GM10248 (cell line): ENCODE data around the gene F5.
A peak's percentile ranks its signal among the peaks of the same experiment; 100 is the strongest.

Source experiments
- CTCF ChIA-PET: fragments of 300-600 bp; sonication (Branson Sonifier 250); formaldehyde crosslinking; extraction: SDS; loops from one replicate; lab custom pipeline; 2021; ENCODE audit warnings: antibody characterized with exemption; lab: Yijun Ruan, JAX
- POLR2A ChIA-PET: fragments of 350-650 bp; sonication (Branson Sonifier 250); formaldehyde crosslinking; extraction: SDS; loops from one replicate; lab custom pipeline; 2020; ENCODE audit warnings: antibody characterized with exemption; lab: Yijun Ruan, JAX
- DNase-seq: peaks from one replicate; pipeline ENCODE4 v3.0.0; 2012; ENCODE audit errors: extremely low spot score
- TF ChIP-seq, protein P1 (sequence below): IDR thresholded peaks from 2 replicates; pipeline ENCODE4 v1.5.1; 2012; ENCODE audit warnings: mild to moderate bottlenecking, low read depth; ENCODE audit errors: extremely low read depth, missing control alignments, control extremely low read depth

The F5 gene

DNA sequence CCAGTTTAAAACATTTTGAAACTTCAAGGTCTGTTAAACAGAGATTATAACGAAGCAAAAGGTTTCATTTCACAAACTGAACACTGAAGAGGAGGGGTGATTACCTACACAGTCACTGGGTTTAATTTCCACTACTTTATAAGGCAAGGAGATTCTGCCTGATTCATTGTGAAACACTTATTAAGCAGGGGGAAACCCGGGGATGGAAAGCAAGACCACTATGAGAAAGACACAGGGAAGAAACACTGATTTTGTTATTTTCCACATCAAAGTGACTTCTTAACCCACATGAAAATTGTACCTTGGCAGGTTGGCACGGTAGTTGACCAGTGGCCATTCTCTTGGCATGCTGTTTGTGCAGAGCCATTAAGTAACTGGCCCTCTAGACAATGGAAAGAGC, 8.1 kb upstream of the F5 start:
- TF ChIP-seq, protein P1, sequence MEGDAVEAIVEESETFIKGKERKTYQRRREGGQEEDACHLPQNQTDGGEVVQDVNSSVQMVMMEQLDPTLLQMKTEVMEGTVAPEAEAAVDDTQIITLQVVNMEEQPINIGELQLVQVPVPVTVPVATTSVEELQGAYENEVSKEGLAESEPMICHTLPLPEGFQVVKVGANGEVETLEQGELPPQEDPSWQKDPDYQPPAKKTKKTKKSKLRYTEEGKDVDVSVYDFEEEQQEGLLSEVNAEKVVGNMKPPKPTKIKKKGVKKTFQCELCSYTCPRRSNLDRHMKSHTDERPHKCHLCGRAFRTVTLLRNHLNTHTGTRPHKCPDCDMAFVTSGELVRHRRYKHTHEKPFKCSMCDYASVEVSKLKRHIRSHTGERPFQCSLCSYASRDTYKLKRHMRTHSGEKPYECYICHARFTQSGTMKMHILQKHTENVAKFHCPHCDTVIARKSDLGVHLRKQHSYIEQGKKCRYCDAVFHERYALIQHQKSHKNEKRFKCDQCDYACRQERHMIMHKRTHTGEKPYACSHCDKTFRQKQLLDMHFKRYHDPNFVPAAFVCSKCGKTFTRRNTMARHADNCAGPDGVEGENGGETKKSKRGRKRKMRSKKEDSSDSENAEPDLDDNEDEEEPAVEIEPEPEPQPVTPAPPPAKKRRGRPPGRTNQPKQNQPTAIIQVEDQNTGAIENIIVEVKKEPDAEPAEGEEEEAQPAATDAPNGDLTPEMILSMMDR = no peak
- ChIA-PET POLR2A (no interaction called here), CTCF (no interaction called here)
- DNase-seq = peak; percentile 22

DNA sequence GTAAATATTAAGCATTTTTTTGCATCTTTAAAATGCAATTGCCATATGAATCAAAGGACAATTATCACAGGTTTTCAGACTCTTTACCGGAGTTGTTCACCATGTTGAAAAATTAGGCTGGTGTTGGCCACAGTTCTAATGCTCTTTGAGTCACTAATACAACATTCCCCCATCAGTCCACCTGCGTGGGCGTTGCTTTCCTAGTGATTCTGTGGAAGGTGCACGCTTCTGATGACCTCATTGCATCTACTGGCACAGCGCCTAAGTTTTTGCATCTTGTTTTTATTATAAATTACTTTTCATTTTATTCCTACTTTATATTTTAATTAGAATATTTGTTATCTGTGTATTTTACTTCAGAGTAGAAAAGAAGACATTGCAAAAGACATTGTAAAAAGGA, 4.7 kb upstream of the F5 start:
- POLR2A ChIA-PET = no interaction called here
- CTCF ChIA-PET = interaction anchor here (2.2 kb wide), 1 partner anchor 11 kb away, joined by 9 read pairs; no protein-coding TSS in a partner anchor
- TF ChIP-seq, protein P1 = no peak
- DNase-seq = no peak

DNA sequence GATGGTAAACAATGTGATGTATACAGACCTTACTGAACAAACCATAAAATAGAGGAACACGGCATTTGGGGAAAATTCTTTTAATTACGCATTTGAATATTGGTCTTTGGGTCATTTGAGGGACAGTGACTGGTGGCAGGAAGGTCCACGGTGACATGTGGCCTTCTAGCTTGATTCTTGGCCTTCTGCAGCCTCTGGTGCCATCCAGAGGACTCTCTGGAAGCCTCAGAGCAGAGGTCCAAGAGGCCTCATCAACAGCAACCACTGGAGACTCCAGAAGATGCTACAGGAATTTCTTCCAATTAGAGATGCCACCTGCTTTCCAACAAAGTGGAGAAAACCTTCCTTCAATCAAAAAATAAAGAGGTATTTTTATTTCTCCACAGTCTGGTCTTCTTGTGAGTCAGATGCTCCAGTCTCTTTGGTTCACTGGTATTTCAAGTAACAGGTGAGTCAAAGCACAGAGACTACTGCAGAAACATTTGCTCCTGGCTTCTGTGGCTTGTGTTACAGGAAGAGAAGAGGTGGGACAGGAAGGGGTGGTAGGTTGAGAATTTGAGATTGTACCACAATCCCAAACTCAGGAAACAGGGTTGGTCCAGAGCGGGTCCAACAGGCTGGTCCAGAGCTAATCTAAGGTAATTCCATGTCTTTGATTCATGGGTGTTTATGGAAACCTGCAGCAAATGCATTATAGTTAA, 2.7 kb upstream of the F5 start:
- TF ChIP-seq, protein P1 = no peak
- ChIA-PET CTCF (no interaction called here), POLR2A (no interaction called here)
- no peak for DNase-seq

DNA sequence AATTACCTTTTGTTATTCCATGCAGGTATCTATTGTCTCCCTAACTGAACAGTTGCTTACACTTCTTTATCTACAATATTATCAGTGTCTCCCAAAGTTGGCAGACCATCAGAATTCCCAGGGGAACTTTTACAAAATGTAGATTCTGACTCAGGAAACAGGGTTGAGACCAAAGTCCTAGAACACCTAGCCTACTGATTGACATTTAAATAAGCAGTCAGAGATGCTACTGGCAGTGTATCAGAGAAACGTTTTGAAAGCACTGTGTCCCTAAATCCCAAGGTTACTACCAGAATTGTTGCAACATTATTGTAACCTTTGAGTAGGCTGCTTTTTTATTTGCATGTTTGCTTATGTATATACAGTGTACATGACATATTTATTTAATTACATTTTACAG, 1.8 kb upstream of the F5 start:
- ChIA-PET CTCF (no interaction called here), POLR2A (no interaction called here)
- DNase-seq = no peak
- TF ChIP-seq, protein P1 = no peak

DNA sequence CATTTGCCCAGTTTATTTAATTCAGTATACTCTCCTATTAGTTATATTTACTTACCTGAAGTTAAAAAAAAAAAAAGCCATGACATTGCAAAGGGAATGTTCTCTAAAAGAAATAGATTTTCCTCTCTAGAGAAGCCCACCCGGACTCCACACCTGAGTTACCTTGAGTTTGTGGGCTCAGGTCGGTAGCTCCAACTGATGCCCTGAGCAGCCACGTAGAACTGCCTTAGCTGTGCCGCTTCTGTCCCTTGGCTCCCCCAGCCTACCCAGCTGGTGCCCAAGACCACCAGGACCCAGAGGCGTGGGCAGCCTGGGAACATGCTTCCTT, 250 bp downstream of the F5 start:
- ChIA-PET CTCF (interaction anchor here (0.8 to 1.9 kb wide), 11 partner anchors 8 to 126 kb away, joined by 3 to 13 read pairs (median 3); no protein-coding TSS in a partner anchor), POLR2A (no interaction called here)
- TF ChIP-seq, protein P1 = no peak
- DNase-seq = no peak

DNA sequence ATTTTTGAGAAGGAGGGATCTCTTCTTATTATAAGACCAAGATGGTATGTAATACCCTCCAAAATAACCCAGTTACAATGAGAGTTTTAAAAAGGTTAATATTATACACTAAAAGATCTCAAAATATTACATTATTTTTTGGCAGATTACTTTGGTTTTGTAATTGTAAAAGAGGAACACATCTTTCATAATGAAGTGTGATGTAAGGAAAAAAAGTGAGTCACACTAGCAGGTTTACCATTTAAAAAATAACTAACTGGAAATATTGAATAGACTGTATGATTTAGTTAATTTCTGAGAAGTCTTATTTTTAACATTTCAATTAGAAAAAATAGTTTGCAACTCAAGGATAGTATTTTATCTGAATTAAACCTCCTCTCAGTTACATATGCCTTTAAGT, 1.1 kb downstream of the F5 start:
- ChIA-PET POLR2A (no interaction called here), CTCF (interaction anchor here (2.1 kb wide), 1 partner anchor 17 kb away, joined by 5 read pairs; no protein-coding TSS in a partner anchor)
- TF ChIP-seq, protein P1 = no peak
- no peak for DNase-seq
